Measurements from ENCODE around the gene MOCS3.
A peak's percentile ranks its signal among the peaks of the same experiment; 100 is the strongest.

Gene MOCS3

DNA sequence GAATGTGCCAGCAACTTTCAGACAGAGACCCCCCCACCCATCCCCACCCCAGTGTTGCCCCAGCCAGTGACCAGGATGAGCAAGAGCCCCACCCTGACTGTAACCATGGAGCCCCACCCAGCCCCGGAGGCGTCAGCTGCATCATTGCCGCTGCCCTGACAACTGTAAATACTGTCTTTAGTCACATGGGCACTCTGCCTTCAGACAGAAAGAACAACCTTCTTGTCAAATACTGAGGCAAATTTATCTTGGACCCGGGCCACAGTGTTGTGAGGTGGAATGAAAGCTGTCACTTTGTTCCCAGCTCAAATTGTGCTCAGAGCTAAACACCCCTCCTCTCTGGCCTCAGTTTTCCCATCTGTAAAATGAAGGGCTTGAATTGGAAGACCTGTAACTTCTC lies 23.7 kb downstream of the MOCS3 start:
- DNase-seq, result no peak

DNA sequence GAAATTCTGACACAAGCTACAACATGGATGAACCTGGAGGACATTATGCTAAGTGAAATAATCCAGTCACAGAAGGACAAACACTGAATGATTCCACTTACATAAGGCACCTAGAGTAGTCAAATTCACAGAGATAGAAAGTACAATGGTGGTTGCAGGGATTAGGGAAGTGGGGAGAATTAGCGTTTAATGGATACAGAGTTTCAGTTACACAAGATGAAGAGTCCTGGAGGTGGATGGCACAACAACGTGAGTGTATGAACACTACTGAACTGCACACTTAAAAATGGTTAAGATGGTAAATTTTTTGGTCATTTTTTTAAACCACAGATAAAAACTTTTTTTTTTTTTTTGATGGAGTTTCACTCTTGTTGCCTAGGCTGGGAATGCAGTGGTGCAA lies 24.7 kb downstream of the MOCS3 start:
- no peak for DNase-seq

DNA sequence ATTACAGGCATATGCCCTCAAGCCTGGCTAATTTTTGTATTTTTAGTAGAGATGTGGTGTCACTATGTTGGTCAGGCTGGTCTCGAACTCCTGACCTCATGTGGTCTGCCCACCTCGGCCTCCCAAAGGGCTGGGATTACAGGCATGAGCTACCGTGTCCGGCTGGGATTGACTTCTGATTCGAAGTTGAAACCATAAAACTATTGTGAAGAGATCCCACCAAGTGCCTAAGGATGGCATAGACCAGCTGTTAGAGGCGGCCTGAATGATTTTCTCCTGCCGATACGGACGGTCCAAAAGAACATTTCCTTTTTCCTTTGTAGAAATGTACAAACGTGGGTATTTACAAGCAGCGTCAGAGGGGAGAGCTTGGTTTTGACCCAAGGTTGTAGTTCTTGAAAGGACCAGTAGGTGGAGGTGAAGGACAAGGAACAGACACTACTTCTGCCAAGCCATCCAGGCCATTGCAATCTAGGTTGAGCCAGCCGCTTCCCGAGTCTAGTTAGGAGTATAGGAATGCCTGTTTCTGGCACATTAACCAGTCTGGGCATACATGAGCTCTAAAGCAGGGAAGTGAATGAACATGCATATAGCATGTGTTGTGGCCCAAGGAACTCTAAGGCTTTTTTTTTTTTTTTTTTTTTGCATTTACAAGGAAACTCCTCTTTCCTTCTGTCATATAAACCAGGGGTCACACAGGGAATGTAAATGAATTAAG lies 29.0 kb downstream of the MOCS3 start:
- peak in 4 of 5 experiments; percentile 23 to 62 (median 36) for DNase-seq

DNA sequence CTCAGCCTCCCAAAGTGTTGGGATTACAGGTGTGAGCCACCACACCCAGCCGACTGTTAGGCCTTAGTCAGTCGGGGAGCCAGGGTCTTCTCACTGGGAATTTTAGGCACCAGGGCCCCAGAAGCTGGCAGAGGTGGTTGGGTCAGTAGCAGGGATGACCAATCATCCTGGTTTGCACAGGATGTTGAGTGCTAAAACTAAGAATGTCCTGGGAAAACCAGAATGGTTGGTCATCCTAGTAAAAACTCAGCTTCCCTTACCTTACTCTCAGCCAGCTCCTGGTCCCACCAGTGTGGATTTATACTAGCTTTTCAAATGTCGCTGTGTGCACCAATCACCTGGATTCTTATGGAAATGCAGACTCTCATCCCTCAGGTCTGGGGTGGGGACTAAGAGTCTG lies 32.5 kb downstream of the MOCS3 start:
- no peak for DNase-seq

DNA sequence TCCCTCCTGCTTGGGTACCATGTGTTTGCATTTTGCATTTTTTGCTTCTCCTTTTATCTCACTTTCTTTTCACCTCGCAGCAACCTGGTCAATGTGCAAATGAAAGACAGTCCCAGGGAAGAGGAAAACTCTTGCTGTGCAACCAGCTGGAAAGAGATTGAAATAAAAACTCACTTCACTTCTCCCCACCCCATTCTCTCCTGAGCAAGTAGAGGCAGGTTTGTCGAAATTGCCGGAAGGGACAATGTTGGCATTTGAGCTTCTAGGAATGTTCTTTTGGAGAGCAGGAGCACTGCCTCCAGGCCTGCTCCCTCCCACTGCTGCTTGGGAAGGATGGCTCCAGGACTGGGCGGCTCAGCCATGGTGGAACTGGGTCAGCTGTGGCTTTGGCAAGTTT lies 33.7 kb downstream of the MOCS3 start:
- no peak for DNase-seq

DNA sequence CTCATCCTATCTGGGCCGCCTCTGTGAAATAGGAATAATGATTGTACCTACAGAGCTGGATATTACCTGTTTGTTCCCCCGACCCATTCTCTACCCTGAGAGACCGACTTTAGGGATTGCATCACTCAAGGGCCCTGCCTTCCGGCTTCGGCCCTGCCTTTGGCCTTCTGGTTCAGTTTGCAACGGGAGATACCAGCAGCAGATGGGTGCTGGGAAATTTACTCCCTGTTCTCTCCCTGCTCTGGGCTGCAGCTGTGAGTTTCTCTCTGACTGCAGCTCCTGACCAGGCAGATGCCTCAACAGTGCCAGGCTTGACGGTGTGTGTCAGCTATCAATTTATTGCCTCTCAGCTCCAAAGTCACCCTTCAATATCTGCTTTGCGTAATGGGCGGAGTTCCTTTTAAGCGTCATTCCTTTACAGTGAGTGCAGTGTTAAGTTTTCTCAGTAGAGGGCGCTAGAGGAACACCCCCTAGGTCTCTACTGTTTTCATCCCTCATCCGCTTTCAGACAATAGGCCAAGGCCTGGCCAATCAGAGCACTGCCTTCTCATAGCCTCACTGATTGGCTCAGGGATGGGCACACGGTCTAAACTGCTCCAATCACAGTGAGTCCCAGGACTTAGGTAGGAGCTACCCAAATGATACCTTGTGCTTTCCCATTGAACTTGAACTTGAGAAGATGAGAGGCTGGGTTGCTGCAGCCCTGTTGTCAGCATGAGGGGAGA lies 34.3 kb downstream of the MOCS3 start:
- DNase-seq, result peak in 2 of 5 experiments; percentile 17 to 74

DNA sequence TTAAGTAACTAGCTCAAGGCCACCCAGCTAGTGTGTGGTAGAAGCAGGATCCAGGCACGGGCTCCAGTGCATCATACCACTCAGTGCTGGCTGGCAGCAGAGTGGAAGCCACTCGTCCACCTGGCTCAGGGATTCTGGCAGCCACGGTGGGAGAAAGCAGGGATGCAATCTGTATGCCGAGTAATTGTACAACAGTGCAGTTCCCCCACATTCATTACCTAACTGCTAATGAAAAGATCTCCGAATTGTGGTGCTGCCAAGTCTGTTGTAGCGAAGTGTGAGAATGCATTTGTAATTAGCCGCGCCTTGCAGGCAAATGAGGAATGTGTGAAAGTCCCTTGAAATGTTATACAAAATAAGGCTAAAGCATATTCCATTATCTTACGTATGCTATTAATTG lies 35.3 kb downstream of the MOCS3 start:
- DNase-seq, result no peak

DNA sequence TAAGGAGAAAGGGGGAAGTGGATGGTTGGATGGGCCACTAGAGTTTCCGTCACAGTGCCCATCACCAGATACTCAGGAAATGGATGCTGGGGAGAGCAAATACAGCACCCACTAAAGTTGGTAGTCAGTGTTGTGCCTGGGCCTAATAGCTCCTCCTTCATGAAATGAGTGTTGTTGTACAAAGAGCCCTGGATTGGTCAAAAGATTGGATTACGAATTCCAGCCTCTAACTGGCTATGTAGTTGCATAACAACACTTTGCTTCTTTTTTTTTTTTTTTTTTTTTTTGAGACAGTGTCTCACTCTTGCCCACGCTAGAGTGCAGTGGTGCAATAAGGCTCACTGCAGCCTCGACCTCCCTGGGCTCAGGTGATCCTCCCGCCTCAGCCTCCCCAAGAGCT lies 36.9 kb downstream of the MOCS3 start:
- DNase-seq, result no peak

DNA sequence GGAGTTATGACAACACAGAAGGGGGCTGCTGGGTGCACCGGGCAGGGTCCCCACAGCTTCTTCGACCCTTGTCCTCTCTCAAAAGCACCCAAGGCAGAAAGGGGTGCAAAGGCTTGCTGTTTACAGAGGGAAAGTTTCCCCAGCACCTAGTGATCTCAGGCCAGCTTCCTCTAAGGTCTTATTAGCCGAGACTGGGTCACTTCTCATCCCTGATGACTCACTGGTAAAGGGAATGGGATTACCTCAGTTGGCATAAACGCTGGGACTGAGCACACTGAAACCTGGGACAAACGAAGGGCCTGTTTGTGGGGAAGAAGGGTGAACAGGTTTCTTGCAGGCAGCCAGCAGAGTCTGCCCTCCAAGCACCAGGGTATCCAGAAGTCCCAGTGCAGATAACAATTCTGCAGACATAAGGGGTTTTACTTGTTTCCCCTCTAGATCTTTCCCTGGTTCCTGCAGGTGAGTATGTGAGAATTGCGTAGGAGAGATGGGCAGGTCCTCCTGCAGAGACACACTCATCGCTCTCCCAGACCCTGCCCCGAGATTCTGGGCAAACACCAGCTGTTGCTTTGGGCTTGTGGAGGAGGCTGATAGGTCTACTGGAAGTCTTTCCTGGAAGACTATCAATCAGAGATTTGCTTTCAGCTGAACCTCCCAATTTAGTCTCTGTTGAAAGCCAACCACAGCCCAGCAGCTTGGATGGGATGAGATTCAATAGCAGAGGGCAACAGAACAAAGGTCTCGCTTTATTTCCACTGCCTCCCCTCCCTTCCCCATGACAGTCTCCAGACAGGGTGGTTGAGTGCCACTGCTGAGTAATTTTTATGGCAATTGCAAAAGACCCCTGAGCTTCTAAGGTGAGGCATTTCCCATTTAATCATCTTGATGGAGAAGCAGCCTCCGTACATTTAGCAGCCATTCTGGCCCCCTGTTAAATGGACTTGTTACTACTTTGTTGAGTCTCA lies 38.6 kb downstream of the MOCS3 start:
- no peak for DNase-seq

DNA sequence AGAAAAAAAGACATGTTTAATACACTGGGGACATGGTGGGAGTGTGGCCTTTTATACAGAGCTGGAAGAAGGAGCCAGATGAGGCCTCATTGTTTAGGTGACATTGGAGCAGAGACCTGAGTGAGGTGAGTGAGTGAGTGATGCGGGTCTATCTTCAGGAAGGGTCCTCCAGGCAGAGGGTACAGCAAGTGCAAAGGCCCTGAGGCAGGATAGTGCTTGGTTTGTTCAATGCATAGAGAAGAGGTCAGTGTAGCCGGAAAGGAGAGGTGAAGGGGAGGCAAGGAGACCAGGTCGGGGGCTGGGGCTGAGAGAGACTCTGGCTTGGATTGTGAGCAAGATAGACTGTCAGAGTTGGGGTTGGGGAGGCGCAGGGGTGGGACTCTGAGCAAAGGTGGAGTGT lies 40.7 kb downstream of the MOCS3 start:
- no peak for DNase-seq

DNA sequence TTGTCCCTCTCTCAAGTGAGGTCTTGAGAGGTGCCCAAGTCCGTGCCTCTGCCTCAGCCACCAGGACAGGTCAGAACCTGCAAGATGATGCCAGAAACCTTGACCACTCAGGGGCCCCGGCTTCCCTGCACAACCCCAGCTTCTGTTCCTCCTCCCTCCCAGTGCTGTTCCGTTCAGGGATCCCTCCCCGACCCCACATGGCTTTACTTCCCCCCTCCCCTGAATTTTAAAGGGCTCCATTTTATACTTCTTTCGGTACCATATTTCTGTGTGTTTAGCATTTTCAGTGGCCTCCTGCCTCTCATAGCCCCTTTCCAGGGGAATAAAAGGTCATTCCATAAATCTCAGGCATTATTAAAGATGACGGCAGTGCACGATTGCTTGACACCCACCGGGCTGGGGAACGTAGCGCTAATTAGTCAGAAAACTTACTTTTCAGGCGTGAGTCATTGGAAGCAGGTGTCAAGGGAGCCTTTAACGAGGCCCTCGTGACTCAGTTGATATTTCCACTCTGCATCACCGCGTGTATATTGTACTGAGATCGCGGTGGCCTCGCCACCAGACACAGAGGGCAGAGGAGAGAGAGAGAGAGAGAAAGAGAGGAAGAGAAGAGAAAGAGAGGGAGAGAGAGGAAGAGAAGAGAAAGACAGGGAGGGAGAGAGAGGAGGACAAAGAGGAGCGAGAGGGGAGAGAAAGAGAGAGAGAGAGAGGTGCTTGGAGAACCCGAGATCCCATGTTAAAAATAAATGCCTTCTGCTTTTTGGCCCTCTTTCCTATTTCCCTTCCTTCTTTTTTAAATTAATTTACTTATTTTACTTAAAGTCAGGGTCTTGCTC lies 43.0 kb downstream of the MOCS3 start:
- no peak for DNase-seq

DNA sequence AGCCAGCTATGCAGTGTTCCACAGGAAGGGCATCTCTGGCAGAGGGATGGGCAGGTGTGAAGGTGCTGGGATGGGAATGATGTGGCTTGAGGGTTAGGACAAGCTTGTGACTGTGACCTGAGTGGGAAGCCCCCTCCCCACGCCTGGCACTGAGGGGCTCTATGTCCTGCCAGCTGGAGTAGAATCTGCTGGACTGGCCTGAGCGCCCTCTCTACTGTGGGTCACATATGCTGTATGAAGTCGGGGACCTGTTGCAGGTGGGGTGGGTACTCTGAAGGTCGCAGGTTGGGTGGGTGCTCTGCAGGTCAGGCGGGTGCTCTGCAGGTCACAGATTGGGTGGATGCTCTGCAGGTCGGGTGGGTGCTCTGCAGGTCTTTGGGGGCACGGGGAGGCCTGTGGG lies 44.0 kb downstream of the MOCS3 start:
- no peak for DNase-seq

DNA sequence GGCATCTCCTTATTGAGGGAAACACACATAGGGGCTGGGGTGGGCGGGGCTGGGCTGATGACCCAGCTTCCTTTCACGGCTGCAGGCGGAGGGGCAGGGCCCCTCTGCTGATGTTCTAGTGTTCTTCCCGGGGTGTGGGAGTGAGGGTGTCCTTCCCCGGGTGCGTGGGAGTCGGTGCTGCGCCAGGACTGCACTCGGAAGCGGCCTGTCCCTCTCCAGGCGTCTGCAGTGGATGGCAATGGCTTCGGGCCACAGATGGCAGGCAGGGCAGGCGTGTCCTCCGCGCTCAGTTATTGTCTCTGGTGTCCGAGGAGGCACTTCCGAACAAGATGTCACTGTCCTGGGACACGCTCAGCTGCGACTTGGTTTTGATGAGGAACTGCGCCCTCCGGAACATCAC lies 45.1 kb downstream of the MOCS3 start:
- DNase-seq, result no peak

DNA sequence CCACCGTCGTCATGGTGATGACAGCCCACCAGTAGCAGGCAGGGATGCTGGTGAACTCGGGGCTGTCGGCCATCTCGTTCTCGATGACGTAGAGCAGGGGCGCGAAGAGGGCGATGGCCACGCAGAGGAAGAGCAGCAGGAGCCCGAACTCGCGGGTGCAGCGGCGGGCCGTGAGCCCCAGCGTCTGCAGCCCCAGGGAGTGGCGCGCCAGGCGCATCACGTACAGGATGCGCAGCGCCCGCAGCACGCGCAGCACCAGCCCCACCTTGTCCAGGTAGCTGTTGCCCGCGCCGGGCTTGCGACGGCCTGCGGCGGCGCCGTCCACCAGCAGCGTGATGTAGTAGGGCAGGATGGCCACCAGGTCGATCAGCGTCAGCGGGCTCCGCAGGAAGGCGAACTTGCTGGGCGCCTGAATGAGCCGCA lies 45.7 kb downstream of the MOCS3 start:
- no peak for DNase-seq

DNA sequence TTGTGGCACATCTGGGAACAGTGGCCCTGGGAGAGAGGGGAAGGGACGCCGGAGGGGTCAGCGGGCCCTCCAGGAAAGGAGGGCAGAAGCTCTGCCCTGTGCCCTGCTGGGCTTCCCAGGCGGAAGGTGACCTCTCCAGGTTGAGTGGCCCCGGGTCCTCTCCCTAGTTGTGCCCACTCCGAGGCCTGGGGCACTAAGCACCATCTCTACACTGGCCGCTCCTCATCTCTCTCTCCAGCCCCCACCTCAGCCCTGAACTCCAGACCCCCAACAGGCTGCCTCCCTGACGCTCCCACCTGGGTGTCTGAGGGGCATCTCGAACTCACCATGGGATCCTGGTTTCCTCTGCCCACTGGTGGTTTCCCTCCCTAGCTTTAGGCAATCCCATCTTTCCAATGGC lies 46.2 kb downstream of the MOCS3 start:
- no peak for DNase-seq

DNA sequence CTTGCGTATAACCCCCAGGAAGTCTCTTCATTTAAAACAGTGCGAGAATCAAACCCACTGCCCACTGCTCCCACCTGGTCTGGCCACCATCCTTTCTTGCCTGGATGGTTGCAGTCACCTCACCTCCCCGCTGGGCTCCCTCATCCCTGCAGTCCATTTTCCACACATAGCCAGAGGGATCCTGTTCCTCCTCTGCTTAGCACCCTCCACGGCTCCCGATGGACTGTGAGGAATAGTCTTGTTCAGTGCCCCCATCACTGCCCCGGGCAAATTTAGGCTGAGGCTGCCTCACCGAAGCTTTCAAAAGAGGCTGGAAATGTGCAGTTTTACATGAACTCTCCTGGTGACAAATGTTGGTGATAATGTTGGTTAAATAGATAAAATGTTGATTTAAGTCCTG lies 46.6 kb downstream of the MOCS3 start:
- no peak for DNase-seq

DNA sequence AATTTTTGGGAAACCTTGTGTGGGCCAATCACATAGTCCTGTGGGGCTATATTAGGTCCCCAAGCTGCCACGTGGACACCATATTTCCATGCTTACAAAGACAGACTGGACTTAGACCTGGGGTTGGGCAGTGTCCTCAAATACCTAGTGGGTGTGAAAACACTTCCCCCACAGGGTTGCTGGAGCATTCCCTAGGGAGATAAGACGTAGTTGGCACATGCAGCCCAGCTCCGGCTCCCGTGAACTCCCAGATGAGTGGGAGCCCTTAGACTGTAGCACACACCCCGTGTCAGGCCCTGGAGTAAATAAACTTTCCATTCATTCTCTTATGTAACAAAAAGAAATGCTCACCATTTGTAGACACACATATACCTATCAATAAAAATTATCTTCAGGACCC lies 50.1 kb downstream of the MOCS3 start:
- DNase-seq, result no peak

DNA sequence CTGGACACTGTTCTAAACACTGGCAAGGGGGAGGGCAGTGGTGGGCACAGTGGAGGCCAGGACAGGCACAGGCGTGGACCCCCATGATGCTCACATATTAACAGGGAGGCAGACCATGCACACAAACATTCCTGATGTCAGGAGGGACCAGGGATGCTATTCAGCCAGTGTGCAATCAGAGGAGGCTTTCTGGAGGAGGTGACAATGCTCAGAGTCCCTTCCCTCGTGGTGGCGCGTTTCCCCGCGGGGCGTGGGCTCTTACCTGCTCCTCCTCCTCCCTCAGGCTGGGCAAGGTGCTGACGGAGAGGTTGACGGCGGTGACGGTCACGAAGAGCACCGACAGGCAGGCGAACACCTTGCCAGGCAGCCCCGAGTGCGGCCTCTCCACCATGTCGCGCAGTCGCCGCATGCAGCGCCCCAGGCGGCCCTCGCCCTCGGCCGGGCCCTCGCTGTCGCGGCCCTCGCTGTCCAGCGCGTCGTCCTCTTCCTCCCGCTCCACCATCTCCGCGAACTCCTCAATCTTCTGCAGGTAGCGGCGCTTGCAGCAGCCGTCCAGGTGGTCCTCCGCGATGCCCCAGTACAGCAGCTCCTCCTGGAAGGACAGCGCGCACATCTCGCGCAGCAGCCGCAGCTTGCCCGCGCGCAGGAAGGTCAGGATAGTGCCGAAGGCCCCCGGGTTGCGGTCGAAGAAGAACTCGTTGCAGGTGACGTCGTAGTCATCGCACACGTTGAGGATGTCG lies 50.9 kb downstream of the MOCS3 start:
- no peak for DNase-seq

DNA sequence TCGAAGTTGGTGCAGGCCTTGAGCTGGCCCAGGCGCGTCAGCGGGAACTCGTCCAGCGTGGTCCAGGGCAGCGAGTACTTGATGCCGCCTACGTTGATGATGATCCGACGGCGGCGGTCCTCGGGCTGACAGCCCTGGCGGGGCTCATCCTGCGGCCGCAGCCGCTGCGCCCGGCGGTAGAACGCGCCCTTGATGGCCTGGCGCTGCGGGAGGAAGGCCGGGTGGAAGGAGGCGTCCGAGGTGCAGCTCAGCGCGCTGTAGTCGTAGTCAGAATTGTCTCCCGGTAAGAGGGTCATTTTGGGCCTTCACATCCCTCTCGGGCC lies 51.4 kb downstream of the MOCS3 start:
- no peak for DNase-seq

DNA sequence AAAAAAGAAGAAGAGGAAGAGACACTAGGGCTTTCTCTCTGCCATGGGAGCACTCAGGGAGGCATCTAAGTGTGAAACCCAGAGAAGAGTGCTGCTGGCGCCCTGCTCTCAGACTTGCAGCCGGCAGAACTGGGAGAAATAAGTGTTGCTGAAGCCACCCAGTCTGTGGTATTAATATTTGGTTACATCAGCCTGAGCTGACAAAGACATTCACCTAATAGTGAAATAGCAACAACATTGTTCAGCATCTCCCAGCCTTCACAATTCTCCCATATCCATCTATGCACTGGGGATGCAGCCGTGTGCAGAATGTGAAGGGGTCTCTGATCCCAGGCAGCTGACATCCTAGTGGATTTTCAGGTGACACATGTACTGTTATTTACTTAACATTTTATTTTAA lies 52.3 kb downstream of the MOCS3 start:
- DNase-seq, result no peak

DNA sequence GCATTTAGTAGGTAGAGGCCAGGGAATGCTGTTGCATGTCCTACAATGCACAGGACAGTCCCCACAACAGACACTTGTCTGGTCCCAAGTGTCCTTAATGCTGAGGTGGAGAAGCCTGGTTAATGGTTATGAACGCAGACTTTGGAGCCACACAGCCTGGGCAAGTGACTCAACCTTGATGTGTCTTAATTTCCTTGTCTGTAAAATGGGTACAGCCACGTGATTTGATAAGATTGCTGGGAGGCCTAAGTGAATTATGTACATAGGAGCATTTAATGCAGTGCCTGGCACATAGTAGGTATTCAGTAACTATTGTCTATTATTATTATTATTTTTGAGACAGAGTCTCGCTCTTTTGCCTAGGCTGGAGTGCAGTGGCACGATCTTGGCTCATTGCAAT lies 52.9 kb downstream of the MOCS3 start:
- no peak for DNase-seq

DNA sequence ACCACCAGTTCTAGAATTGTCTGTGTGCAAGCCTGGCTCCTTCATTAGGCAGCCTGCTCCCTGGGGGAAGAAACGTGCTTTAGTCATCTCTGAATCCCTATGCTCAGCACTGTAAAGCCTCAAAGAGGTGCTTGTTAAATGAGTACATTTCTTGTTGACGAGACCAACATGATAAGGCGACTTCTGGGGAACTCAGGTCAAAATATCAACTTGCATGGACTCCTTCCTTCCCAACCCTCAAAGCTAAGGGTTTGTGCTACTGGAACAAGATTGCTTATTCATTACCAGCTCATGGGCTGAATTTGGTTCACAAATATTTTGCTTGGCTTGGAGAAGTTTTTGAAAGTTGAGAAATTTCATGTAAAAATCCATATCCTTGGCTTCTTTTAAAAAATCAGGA lies 53.7 kb downstream of the MOCS3 start:
- DNase-seq, result no peak
